Calu3 (cell line): ENCODE results near the gene L3MBTL1. TPM values are rescaled to one million over a fixed set of nuclear protein-coding genes. Genes with fewer than 3 reads are reported as not detected.
A peak's percentile ranks its signal among the peaks of the same experiment; 100 is the strongest.

ENCODE experiments used
- BruUV-seq: library from RNA; stranded (reverse); fragments of 400-500 nt; replicated peaks from 2 replicates; lab custom pipeline; 2021; lab: Mats Ljungman, UMichigan
- CTCF ChIA-PET: fragments of 300-600 bp; sonication (Branson Sonifier 250); formaldehyde crosslinking; loops from one replicate; lab custom pipeline; 2022; ENCODE audit warnings: antibody characterized with exemption; lab: Charles Lee
- DNase-seq: peaks from one replicate; pipeline ENCODE4 v3.0.0; 2022
- H3K27ac Mint-ChIP-seq: one replicate; pipeline ENCODE4 v1.8.0; 2022; ENCODE audit warnings: mixed read lengths; ENCODE audit not compliant: unreplicated experiment
- H3K27me3 Mint-ChIP-seq: one replicate; pipeline ENCODE4 v1.8.0; 2022; ENCODE audit warnings: mixed read lengths; ENCODE audit not compliant: unreplicated experiment
- H3K36me3 Mint-ChIP-seq: one replicate; pipeline ENCODE4 v1.8.0; 2022; ENCODE audit warnings: mild to moderate bottlenecking, moderate library complexity, mixed read lengths; ENCODE audit not compliant: insufficient read depth, unreplicated experiment
- H3K4me1 Mint-ChIP-seq: one replicate; pipeline ENCODE4 v1.8.0; 2022; ENCODE audit warnings: mild to moderate bottlenecking, low read depth, mixed read lengths; ENCODE audit not compliant: unreplicated experiment
- H3K4me3 Mint-ChIP-seq: one replicate; pipeline ENCODE4 v1.8.0; 2022; ENCODE audit warnings: mild to moderate bottlenecking, low read depth, moderate library complexity, mixed read lengths; ENCODE audit not compliant: unreplicated experiment
- H3K9me3 Mint-ChIP-seq: one replicate; pipeline ENCODE4 v1.8.0; 2022; ENCODE audit warnings: low read depth, mixed read lengths; ENCODE audit not compliant: unreplicated experiment
- intact Hi-C: fragments of 100-400 bp; cut with micrococcal nuclease; formaldehyde crosslinking; loops from one replicate; pipeline ENCODE4 v1.10.0; 2022; ENCODE audit not compliant: unreplicated experiment
- total RNA-seq: library from RNA; stranded (reverse); gene quantifications from 2 replicates; pipeline ENCODE4 v1.2.3, GENCODE V29; 2022
- TF ChIP-seq, protein P1 (sequence below): fragments of 200-600 bp; IDR thresholded peaks from one replicate; pipeline ENCODE4 v1.8.0; 2022; ENCODE audit warnings: antibody characterized with exemption; ENCODE audit not compliant: unreplicated experiment

L3MBTL1 gene
- total RNA-seq, 1 experiment from 2014 or later, result 42.3 TPM

DNA sequence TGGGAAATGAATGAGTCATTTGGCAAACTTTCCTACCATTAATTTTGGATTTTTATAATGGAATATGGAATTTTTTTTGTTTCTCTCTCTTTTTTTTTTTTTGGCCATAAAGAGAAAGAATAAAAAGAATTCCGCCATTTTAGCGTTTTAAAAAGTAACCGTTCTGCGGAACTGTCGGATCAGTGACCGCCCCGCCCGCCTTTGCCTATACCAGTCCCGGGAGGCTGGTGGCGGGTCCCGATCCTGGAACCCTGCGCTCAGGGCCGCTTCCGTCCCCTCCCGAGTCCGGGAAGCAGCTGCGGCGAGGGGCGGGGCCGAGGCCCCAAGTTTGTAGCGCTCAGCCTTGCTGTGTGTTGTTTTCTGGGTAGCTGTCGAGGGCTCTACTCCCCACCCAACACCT lies 609 bp downstream of the L3MBTL1 start:
- intact Hi-C loops, result loop anchor here (5.0 kb wide), 1 partner anchor 41 kb away; no protein-coding TSS in a partner anchor
- BruUV-seq, result no TSS peak

DNA sequence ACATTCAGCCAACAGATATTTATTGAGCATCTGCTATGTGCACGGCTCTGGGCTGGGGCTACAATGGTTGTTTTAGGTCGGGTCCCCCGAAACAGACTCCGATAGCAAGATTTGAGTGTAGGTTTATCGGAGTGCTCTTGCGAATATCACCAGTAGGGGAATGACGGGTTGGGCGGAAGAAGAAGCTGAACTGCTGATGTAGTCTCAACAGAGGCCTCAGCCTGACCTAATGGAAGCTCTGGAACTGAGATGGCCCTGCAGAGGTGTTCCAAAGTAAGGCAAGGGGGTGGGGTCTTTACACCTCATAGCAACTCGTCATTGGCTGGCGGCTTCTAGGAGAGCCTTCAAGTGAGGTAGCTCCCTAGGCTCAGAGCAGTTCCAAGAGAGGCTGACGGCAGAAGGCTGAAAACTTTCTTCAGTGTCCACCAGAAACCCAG lies 1.1 kb downstream of the L3MBTL1 start:
- peak; percentile 15 for DNase-seq
- CTCF ChIA-PET, result interaction anchor here (1.1 kb wide), 2 partner anchors 21 to 42 kb away, joined by 3 read pairs; no protein-coding TSS in a partner anchor

More for the DNA sequence above, 609 bp downstream of the L3MBTL1 start:
- no peak overlapping the region for H3K27ac Mint-ChIP-seq
- peaks cover 43% of the 10 kb centered on the region for H3K27me3 Mint-ChIP-seq
- peak overlapping the region; percentile 68 for H3K4me3 Mint-ChIP-seq
- DNase-seq, result peak; percentile 43
- peaks cover 10% of the 10 kb centered on the region for H3K36me3 Mint-ChIP-seq
- CTCF ChIA-PET, result interaction anchor here (1.1 kb wide), 1 partner anchor 42 kb away, joined by 3 read pairs; no protein-coding TSS in a partner anchor
- H3K9me3 Mint-ChIP-seq, result no peaks in the 10 kb centered on the region
- TF ChIP-seq, protein P1, sequence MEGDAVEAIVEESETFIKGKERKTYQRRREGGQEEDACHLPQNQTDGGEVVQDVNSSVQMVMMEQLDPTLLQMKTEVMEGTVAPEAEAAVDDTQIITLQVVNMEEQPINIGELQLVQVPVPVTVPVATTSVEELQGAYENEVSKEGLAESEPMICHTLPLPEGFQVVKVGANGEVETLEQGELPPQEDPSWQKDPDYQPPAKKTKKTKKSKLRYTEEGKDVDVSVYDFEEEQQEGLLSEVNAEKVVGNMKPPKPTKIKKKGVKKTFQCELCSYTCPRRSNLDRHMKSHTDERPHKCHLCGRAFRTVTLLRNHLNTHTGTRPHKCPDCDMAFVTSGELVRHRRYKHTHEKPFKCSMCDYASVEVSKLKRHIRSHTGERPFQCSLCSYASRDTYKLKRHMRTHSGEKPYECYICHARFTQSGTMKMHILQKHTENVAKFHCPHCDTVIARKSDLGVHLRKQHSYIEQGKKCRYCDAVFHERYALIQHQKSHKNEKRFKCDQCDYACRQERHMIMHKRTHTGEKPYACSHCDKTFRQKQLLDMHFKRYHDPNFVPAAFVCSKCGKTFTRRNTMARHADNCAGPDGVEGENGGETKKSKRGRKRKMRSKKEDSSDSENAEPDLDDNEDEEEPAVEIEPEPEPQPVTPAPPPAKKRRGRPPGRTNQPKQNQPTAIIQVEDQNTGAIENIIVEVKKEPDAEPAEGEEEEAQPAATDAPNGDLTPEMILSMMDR, result no peak
- H3K4me1 Mint-ChIP-seq, result peaks cover 5% of the 10 kb centered on the region

DNA sequence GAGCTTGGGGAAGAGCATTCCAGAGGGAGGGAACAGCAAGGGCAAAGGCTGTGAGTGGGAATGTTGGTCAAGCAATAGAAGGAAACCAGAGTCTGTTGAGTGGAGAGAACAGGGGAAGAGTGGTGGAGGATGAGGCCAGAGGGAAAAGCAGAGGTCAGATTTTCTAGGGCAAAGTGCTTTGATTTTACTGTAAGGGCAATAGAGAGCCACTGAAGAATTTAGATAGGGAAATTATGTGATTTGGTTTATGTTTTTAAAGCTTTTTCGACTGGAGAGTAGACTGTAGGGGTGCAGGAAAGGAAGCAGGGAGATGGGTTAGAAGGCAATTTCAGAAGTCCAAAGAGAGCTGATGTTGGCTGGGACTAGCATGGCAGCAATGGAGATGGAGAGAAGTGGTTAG lies 4.4 kb downstream of the L3MBTL1 start:
- Mint-ChIP-seq H3K4me1 (peaks cover 23% of the 10 kb centered on the region), H3K27me3 (peaks cover 5% of the 10 kb centered on the region), H3K9me3 (no peaks in the 10 kb centered on the region), H3K36me3 (peaks cover 37% of the 10 kb centered on the region), H3K27ac (no peak overlapping the region), H3K4me3 (no peak overlapping the region)
- BruUV-seq, result no TSS peak
- TF ChIP-seq, protein P1, result no peak
- DNase-seq, result no peak
- CTCF ChIA-PET, result interaction anchor here (0.6 kb wide), 1 partner anchor 13 kb away, joined by 3 read pairs; no protein-coding TSS in a partner anchor
- intact Hi-C loops, result loop anchor here (5.0 kb wide), 1 partner anchor 55 kb away; the partner anchor contains the start of gene SRSF6

More for the DNA sequence above, 1.1 kb downstream of the L3MBTL1 start:
- Mint-ChIP-seq H3K27me3 (peaks cover 37% of the 10 kb centered on the region), H3K4me3 (peak overlapping the region; percentile 68), H3K9me3 (no peaks in the 10 kb centered on the region), H3K36me3 (peaks cover 15% of the 10 kb centered on the region), H3K4me1 (peaks cover 9% of the 10 kb centered on the region), H3K27ac (no peak overlapping the region)
- intact Hi-C loops, result loop anchor here (5.0 kb wide), 1 partner anchor 41 kb away; no protein-coding TSS in a partner anchor
- TF ChIP-seq, protein P1, result no peak
- TSS peak; percentile 49 for BruUV-seq

DNA sequence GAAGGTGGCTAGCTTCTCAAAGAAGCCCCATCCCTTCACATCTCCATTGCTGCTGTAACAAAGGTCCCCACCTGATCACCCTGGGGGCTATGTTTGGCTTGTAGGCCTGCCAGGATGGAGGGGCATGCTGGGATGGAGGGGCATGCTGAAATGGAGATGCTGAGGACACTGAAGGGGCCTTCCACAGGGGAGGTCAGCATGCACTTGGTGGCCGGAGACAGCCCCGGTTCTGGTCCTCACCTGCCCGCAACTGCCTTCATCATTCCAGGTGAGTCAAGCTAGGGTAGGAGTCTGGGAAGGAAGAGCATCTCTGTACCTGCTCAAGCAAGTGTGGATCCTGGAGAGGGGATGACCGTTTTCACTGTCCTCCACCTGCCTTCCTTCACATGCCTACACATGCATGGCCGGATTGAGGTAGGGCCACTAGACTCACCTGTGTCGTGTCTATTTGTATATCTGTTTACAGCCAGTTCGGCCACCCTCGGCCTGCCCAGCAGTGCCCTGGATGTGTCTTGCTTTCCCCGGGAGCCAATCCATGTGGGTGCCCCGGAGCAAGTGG lies 6.0 kb downstream of the L3MBTL1 start:
- H3K4me1 Mint-ChIP-seq, result peaks cover 23% of the 10 kb centered on the region
- CTCF ChIA-PET, result interaction anchor here (0.6 to 2.3 kb wide), 6 partner anchors 26 to 65 kb away, joined by 3 to 11 read pairs (median 6); partner anchors contain the start of genes SGK2 and SRSF6
- H3K27me3 Mint-ChIP-seq, result no peaks in the 10 kb centered on the region
- no peak for DNase-seq
- intact Hi-C loops, result loop anchor here (5.0 kb wide), 1 partner anchor 56 kb away; the partner anchor contains the start of gene SRSF6
- H3K36me3 Mint-ChIP-seq, result peaks cover 32% of the 10 kb centered on the region
- H3K4me3 Mint-ChIP-seq, result peak overlapping the region; percentile 97
- no peaks in the 10 kb centered on the region for H3K9me3 Mint-ChIP-seq
- peak overlapping the region; percentile 89 for H3K27ac Mint-ChIP-seq
- TF ChIP-seq, protein P1, result no peak
- BruUV-seq, result no TSS peak
